ENCODE results near the gene TXNIP. TPM values are rescaled to one million over a fixed set of nuclear protein-coding genes. Genes with fewer than 3 reads are reported as not detected.

Gene TXNIP
- total and polyA plus RNA-seq, 8 donors = 280 to 539 (median 379) TPM

DNA sequence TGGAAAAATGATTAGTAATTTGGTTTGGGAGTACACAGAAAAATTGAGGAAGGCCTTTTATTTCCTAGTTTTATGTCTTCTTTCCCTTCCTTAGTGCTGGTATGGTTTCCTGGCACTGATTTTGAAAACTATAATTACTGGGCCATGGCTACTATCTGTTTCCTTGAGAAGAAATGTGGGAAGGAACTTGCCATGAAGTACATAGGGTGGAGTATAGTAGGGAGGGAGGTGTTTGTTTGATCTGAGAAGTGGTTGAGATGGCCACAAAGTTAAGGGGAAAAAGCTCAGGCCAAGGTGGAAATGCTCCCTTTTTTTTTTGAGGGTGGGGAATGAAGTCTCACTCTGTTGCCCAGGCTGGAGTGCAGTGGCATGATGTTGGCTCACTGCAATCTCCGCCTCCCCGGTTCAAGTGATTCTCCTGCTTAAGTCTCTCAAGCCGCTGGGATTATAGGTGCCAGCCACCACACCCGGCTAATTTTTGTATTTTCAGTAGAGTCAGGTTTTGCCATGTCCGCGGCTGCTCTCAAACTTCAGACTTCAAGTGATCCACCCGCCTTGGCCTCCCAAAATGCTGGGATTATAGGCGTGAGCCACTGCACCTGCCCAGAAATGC lies 13.9 kb upstream of the TXNIP start:
- TF ChIP-seq, protein P1, sequence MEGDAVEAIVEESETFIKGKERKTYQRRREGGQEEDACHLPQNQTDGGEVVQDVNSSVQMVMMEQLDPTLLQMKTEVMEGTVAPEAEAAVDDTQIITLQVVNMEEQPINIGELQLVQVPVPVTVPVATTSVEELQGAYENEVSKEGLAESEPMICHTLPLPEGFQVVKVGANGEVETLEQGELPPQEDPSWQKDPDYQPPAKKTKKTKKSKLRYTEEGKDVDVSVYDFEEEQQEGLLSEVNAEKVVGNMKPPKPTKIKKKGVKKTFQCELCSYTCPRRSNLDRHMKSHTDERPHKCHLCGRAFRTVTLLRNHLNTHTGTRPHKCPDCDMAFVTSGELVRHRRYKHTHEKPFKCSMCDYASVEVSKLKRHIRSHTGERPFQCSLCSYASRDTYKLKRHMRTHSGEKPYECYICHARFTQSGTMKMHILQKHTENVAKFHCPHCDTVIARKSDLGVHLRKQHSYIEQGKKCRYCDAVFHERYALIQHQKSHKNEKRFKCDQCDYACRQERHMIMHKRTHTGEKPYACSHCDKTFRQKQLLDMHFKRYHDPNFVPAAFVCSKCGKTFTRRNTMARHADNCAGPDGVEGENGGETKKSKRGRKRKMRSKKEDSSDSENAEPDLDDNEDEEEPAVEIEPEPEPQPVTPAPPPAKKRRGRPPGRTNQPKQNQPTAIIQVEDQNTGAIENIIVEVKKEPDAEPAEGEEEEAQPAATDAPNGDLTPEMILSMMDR (IDR thresholded peaks at IDR 0.05) = no peak
- peak; percentile 80 for ATAC-seq
- no peaks in the 10 kb centered on the region for H3K9me3 ChIP-seq
- H3K4me1 ChIP-seq = peaks cover 0 to 63% of the 10 kb centered on the region in 2 donors
- H3K4me3 ChIP-seq = no peak overlapping the region
- peak in 1 of 4 donors; percentile 55 for DNase-seq
- intact Hi-C loops (cut with DNase I) = loop anchor here in 1 of 2 donors (2.0 to 10.0 kb wide), 2 partner anchors 33 to 165 kb away; partner anchors contain the start of gene NUDT17
- peak overlapping the region; percentile 66 to 73 for H3K27ac ChIP-seq
- no peaks in the 10 kb centered on the region for H3K27me3 ChIP-seq
- H3K36me3 ChIP-seq = no peaks in the 10 kb centered on the region

DNA sequence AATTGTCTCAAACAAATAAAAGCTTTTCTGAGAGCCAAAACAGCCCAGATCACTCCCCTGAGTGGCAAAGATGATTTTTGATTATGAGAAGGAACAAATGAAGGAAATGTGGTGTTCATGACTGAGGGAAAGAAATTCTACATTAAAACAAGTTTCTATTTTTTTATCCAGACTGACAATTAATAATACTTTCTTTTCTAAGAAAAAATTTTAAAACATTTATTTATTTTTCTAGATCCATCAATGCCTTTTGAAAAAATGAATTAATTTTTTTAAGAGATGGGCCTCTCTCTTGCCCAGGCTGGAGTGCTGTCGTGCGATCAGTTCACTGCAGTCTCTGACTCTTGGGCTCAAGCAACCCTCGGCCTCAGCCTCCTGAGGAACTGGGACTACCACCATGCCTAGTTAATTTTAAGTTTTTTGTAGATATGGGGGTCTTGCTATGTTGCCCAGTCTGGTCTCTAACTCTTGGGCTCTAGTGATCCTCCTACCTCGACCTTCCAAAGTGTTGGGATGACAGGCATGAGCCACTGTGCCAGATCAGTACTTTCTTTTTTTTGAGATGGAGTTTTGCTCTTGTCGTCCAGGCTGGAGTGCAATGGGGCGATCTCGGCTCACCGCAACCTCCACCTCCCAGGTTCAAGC lies 11.2 kb upstream of the TXNIP start:
- H3K4me3 ChIP-seq = no peak overlapping the region
- H3K27ac ChIP-seq = peak overlapping the region; percentile 85 to 90
- no peaks in the 10 kb centered on the region for H3K9me3 ChIP-seq
- DNase-seq = no peak
- intact Hi-C loops (cut with DNase I) = no loop called here
- peaks cover 0 to 71% of the 10 kb centered on the region in 2 donors for H3K4me1 ChIP-seq
- H3K27me3 ChIP-seq = no peaks in the 10 kb centered on the region
- ATAC-seq = no peak
- H3K36me3 ChIP-seq = no peaks in the 10 kb centered on the region
- TF ChIP-seq, protein P1 (IDR thresholded peaks at IDR 0.05) = no peak

DNA sequence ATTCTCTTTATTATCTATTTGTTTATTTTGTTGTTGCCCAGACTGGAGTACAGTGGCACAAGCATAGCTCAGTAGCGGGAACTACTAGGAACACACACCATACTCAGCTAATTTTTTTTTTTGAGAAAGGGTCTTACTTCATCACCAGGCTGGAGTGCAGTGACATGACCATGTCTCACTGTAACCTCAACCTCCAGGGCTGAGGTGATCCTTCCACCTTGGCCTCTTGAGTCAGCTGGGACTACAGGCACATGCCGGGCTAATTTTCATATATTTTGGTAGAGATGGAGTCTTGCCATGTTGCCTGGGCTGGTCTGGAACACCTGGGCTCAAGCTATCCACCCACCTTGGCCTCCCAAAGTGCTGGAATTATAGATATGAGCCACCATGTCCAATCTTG lies 5.3 kb upstream of the TXNIP start:
- Histone ChIP-seq H3K27ac (peak overlapping the region; percentile 26 to 43), H3K36me3 (no peaks in the 10 kb centered on the region), H3K9me3 (no peaks in the 10 kb centered on the region), H3K4me3 (no peak overlapping the region), H3K27me3 (no peaks in the 10 kb centered on the region), H3K4me1 (peaks cover 7 to 81% of the 10 kb centered on the region in 2 donors)
- intact Hi-C loops (cut with DNase I) = no loop called here
- ATAC-seq (no peak), DNase-seq (no peak)
- TF ChIP-seq, protein P1 (IDR thresholded peaks at IDR 0.05) = no peak

DNA sequence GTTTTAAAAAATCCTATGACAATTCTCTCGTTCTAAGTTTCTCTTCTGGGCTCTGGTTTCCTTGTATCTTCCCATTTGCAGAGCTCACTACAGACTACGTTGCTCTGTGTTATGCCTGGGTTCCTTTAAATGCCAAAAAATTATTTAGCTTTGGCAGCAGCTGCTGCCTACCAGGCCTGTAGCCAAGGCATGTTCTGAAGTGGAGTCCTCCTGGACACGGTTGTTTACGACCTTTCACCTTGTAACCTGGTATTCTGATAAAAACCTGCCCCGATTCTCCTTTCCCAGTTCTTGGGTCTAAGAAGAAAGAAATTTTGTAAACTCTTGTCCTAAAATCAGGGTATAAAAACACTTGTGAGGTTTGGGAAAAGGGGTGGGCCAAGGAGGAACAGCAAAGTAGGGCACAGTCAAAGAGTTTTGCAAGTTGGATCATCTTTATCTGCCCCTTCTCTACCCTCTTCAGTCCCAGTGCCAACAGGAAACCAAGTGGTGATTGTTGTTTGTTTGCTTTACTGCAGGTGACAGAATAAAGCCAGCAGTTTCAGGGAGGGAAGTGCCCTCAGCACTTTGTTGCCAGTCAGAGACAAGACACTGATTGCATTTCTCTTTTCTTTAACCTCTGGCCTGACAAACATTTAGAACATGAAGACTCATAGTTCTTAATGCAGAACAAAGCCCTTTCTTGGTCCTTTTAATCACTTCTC lies 3.1 kb upstream of the TXNIP start:
- intact Hi-C loops (cut with DNase I) = no loop called here
- Histone ChIP-seq H3K36me3 (peaks cover 0 to 10% of the 10 kb centered on the region in 2 donors), H3K4me1 (peaks cover 7 to 64% of the 10 kb centered on the region in 2 donors), H3K27ac (peak overlapping the region; percentile 92), H3K4me3 (no peak overlapping the region), H3K9me3 (no peaks in the 10 kb centered on the region), H3K27me3 (no peaks in the 10 kb centered on the region)
- no peak for ATAC-seq
- TF ChIP-seq, protein P1 (IDR thresholded peaks at IDR 0.05) = no peak
- DNase-seq = no peak

DNA sequence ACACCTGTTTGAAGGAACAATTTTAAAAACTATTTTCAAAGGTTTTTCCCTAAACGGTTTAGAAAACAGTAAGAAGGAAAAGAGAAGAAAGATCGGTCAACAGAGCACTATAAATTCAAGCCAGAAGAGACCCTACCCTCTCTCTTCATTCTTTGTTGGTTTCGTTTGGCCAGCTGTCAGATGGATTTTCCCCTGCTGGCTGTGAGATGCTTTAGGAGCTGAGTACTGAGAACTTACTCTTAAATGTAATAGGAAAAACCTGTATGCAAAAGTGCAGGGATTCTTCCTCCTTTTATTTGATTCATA lies 1.3 kb upstream of the TXNIP start:
- Histone ChIP-seq H3K27ac (peak overlapping the region; percentile 92), H3K36me3 (peaks cover 0 to 28% of the 10 kb centered on the region in 2 donors), H3K4me1 (peaks cover 15 to 71% of the 10 kb centered on the region in 2 donors), H3K27me3 (no peaks in the 10 kb centered on the region), H3K4me3 (peak overlapping the region; percentile 24 to 96), H3K9me3 (no peaks in the 10 kb centered on the region)
- DNase-seq (peak in 1 of 4 donors; percentile 55), ATAC-seq (no peak)
- TF ChIP-seq, protein P1 (IDR thresholded peaks at IDR 0.05) = no peak
- intact Hi-C loops (cut with DNase I) = no loop called here
